ENCODE results near the gene TRPM8. TPM values are rescaled to one million over a fixed set of nuclear protein-coding genes. Genes with fewer than 3 reads are reported as not detected.

The TRPM8 gene
- total RNA-seq, 1 experiment from 2014 or later, result 0.37 TPM

DNA sequence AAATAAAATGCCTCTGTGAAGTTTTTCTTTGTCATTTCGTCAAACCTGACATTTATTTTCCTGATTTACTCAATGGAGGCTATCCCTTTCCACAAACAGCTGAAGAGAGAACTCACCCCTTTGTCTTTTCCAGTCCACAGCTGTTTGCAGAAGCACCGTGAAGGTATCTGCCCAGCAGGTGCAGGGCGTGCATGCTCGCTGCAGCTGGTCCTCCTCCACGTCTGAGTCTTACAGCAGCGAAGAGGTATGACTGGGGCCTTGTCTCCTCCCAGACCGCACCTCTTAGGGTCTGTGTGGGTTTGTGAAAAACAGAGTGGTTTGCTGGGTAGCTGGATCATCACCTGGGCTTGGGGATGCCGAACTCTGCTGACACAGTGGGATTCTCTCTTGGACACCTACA is 143.1 kb downstream of the TRPM8 start:
- in situ Hi-C loops (cut with HindIII; ENCODE audit: low pct_unique_long_range_greater_than_20kb, low sequenced_read_pairs), result no loop called here
- no peak for DNase-seq (ENCODE audit: low read depth)

DNA sequence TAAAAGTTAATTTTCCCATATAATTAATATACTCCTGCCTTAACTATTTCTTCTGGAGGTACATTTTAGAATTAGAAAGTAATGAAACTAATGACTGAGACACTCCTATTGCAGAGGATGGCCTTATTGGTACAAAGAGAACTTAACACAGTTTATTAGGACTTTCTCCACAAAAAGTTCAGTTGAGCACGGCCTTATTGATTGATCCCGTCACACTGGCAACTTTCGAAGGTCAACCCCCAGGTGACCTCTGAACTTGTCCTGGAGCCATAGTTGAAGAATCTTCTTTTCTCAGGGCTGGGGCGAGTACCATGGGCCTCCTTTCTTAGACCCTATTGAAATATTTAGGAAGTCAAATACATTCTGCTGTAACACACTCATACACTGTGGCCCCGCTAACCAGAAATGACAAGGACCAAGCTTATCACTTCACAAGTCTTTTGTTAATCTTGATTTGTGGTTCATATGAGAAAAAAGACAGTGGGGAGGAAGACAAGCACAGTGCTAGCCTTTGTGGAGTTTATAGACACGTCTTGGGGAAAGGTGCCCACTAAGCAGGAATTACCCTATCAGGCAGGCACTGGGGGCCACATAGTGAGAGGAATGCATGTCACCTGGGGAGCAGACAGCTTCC is 144.6 kb downstream of the TRPM8 start:
- no peak for DNase-seq (ENCODE audit: low read depth)
- in situ Hi-C loops (cut with HindIII; ENCODE audit: low pct_unique_long_range_greater_than_20kb, low sequenced_read_pairs), result no loop called here

- no peak for DNase-seq (ENCODE audit: low read depth)
- in situ Hi-C loops (cut with HindIII; ENCODE audit: low pct_unique_long_range_greater_than_20kb, low sequenced_read_pairs), result no loop called here
Observed at GRCh38 chr2:234066587-234066986, 149.4 kb downstream of the TRPM8 start.

Other genes starting within 250 kb of the TRPM8 start
- gene UGT1A9, start 245.5 kb upstream of the TRPM8 start, total RNA-seq (2014; rRNA removed; shearing (Covaris generic); ENCODE audit: low replicate concordance), result 127 and 161 TPM in 2 replicates
- gene UGT1A7, start 235.5 kb upstream of the TRPM8 start, total RNA-seq (2014; rRNA removed; shearing (Covaris generic); ENCODE audit: low replicate concordance), result 39.2 and 45.3 TPM in 2 replicates
- gene UGT1A6, start 224.5 kb upstream of the TRPM8 start, total RNA-seq (2014; rRNA removed; shearing (Covaris generic); ENCODE audit: low replicate concordance), result 130 and 145 TPM in 2 replicates
- not detected in 2 replicates for gene UGT1A5, start 204.5 kb upstream of the TRPM8 start, total RNA-seq (2014; rRNA removed; shearing (Covaris generic); ENCODE audit: low replicate concordance)
- gene UGT1A4, start 198.6 kb upstream of the TRPM8 start, total RNA-seq (2014; rRNA removed; shearing (Covaris generic); ENCODE audit: low replicate concordance), result 0.10 and 3.3 TPM in 2 replicates
- gene UGT1A3, start 188.3 kb upstream of the TRPM8 start, total RNA-seq (2014; rRNA removed; shearing (Covaris generic); ENCODE audit: low replicate concordance), result 0.78 TPM in 1 of 2 replicates, not detected in the other
- 6.9 and 10.4 TPM in 2 replicates for gene UGT1A1, start 157.1 kb upstream of the TRPM8 start, total RNA-seq (2014; rRNA removed; shearing (Covaris generic); ENCODE audit: low replicate concordance)
- not detected in 2 replicates for gene MROH2A, start 139.0 kb upstream of the TRPM8 start, total RNA-seq (2014; rRNA removed; shearing (Covaris generic); ENCODE audit: low replicate concordance)
- gene HJURP, start 62.8 kb upstream of the TRPM8 start, total RNA-seq (2014; rRNA removed; shearing (Covaris generic); ENCODE audit: low replicate concordance), result 33.9 and 34.9 TPM in 2 replicates
- not detected in 2 replicates for gene SPP2, start 133.3 kb downstream of the TRPM8 start, total RNA-seq (2014; rRNA removed; shearing (Covaris generic); ENCODE audit: low replicate concordance)

All from Caki2 (cell line).